Measurements from ENCODE around the gene SWSAP1. TPM values are rescaled to one million over a fixed set of nuclear protein-coding genes. Genes with fewer than 3 reads are reported as not detected.
A peak's percentile ranks its signal among the peaks of the same experiment; 100 is the strongest.

The SWSAP1 gene
- total and polyA plus RNA-seq, 9 of the 15 experiments (the other 6 are each of a cell fraction or from before 2014, with no cell fraction given), result 0.18 to 2.8 (median 1.7) TPM

DNA sequence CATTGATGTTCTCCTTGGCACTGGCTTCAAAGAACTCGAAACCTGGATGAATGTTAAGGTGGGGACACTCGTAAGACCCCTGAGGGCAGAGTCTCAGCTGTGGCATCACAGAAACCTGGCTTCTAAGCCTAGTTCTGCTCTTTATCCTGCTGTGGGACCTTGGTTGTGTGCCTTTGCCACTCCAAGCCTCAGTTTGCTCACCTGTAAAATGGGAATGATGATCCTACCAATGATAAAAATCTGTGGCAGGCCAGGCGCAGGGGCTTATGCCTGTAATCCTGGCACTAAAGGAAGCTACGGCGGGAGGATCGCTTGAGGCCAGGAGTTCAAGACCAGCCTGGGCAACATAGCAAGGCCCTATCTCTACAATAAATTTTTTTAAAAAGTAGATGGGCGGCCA lies 48.9 kb upstream of the SWSAP1 start (continued):
- peak; percentile 84 for TF ChIP-seq RBM25 (IDR thresholded peaks at IDR 0.05; ENCODE audit: low read depth, low read length, severe bottlenecking)
- no peak for TF ChIP-seq XRCC5 (IDR thresholded peaks at IDR 0.05; ENCODE audit: low read depth, low read length)
- no peak for TF ChIP-seq FOXJ3 (CRISPR knock-in tag; IDR thresholded peaks at IDR 0.05)
- TF ChIP-seq, protein P1, sequence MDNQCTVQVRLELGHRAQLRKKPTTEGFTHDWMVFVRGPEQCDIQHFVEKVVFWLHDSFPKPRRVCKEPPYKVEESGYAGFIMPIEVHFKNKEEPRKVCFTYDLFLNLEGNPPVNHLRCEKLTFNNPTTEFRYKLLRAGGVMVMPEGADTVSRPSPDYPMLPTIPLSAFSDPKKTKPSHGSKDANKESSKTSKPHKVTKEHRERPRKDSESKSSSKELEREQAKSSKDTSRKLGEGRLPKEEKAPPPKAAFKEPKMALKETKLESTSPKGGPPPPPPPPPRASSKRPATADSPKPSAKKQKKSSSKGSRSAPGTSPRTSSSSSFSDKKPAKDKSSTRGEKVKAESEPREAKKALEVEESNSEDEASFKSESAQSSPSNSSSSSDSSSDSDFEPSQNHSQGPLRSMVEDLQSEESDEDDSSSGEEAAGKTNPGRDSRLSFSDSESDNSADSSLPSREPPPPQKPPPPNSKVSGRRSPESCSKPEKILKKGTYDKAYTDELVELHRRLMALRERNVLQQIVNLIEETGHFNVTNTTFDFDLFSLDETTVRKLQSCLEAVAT (IDR thresholded peaks at IDR 0.05), result no peak
- TF ChIP-seq ZNF184 (CRISPR knock-in tag; IDR thresholded peaks at IDR 0.05), result no peak
- TF ChIP-seq PHF20 (IDR thresholded peaks at IDR 0.05; ENCODE audit: partially characterized antibody), result peak; percentile 26
- no peak for TF ChIP-seq ZBTB1 (CRISPR knock-in tag; IDR thresholded peaks at IDR 0.05; ENCODE audit: borderline replicate concordance, low read depth)
- TF ChIP-seq FOXP1 (CRISPR knock-in tag; IDR thresholded peaks at IDR 0.05), result no peak
- no peak for TF ChIP-seq ZNF175 (CRISPR knock-in tag; IDR thresholded peaks at IDR 0.05; ENCODE audit: low read depth)
- TF ChIP-seq ZNF224 (CRISPR knock-in tag; IDR thresholded peaks at IDR 0.05), result no peak
- TF ChIP-seq, protein P2, sequence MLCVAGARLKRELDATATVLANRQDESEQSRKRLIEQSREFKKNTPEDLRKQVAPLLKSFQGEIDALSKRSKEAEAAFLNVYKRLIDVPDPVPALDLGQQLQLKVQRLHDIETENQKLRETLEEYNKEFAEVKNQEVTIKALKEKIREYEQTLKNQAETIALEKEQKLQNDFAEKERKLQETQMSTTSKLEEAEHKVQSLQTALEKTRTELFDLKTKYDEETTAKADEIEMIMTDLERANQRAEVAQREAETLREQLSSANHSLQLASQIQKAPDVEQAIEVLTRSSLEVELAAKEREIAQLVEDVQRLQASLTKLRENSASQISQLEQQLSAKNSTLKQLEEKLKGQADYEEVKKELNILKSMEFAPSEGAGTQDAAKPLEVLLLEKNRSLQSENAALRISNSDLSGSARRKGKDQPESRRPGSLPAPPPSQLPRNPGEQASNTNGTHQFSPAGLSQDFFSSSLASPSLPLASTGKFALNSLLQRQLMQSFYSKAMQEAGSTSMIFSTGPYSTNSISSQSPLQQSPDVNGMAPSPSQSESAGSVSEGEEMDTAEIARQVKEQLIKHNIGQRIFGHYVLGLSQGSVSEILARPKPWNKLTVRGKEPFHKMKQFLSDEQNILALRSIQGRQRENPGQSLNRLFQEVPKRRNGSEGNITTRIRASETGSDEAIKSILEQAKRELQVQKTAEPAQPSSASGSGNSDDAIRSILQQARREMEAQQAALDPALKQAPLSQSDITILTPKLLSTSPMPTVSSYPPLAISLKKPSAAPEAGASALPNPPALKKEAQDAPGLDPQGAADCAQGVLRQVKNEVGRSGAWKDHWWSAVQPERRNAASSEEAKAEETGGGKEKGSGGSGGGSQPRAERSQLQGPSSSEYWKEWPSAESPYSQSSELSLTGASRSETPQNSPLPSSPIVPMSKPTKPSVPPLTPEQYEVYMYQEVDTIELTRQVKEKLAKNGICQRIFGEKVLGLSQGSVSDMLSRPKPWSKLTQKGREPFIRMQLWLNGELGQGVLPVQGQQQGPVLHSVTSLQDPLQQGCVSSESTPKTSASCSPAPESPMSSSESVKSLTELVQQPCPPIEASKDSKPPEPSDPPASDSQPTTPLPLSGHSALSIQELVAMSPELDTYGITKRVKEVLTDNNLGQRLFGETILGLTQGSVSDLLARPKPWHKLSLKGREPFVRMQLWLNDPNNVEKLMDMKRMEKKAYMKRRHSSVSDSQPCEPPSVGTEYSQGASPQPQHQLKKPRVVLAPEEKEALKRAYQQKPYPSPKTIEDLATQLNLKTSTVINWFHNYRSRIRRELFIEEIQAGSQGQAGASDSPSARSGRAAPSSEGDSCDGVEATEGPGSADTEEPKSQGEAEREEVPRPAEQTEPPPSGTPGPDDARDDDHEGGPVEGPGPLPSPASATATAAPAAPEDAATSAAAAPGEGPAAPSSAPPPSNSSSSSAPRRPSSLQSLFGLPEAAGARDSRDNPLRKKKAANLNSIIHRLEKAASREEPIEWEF (CRISPR knock-in tag; IDR thresholded peaks at IDR 0.05), result no peak
- TF ChIP-seq, protein P3, sequence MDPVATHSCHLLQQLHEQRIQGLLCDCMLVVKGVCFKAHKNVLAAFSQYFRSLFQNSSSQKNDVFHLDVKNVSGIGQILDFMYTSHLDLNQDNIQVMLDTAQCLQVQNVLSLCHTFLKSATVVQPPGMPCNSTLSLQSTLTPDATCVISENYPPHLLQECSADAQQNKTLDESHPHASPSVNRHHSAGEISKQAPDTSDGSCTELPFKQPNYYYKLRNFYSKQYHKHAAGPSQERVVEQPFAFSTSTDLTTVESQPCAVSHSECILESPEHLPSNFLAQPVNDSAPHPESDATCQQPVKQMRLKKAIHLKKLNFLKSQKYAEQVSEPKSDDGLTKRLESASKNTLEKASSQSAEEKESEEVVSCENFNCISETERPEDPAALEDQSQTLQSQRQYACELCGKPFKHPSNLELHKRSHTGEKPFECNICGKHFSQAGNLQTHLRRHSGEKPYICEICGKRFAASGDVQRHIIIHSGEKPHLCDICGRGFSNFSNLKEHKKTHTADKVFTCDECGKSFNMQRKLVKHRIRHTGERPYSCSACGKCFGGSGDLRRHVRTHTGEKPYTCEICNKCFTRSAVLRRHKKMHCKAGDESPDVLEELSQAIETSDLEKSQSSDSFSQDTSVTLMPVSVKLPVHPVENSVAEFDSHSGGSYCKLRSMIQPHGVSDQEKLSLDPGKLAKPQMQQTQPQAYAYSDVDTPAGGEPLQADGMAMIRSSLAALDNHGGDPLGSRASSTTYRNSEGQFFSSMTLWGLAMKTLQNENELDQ (CRISPR knock-in tag; IDR thresholded peaks at IDR 0.05; ENCODE audit: borderline replicate concordance), result no peak
- TF ChIP-seq, protein P4, sequence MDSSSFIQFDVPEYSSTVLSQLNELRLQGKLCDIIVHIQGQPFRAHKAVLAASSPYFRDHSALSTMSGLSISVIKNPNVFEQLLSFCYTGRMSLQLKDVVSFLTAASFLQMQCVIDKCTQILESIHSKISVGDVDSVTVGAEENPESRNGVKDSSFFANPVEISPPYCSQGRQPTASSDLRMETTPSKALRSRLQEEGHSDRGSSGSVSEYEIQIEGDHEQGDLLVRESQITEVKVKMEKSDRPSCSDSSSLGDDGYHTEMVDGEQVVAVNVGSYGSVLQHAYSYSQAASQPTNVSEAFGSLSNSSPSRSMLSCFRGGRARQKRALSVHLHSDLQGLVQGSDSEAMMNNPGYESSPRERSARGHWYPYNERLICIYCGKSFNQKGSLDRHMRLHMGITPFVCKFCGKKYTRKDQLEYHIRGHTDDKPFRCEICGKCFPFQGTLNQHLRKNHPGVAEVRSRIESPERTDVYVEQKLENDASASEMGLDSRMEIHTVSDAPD (CRISPR knock-in tag; IDR thresholded peaks at IDR 0.05), result no peak
- peak; percentile 95 for TF ChIP-seq BCOR (IDR thresholded peaks at IDR 0.05)
- TF ChIP-seq MTA3 (IDR thresholded peaks at IDR 0.05; ENCODE audit: borderline replicate concordance), result no peak
- TF ChIP-seq KLF10 (CRISPR knock-in tag; IDR thresholded peaks at IDR 0.05), result no peak
- TF ChIP-seq POLR2G (IDR thresholded peaks at IDR 0.05; ENCODE audit: low read depth, low read length), result no peak
- no peak for TF ChIP-seq ZNF12 (CRISPR knock-in tag; IDR thresholded peaks at IDR 0.05)
- 0 out of 2 replicates have a peak, but pooled peaks have one; percentile 70 for TF ChIP-seq SMARCA5 (IDR thresholded peaks at IDR 0.05)
- no peak for TF ChIP-seq RAD21 (CRISPR knock-in tag; conservative IDR thresholded peaks at IDR 0.05 in 1 of 2, IDR thresholded peaks at IDR 0.05 in 1 of 2)
